ENCODE measurements around the gene PEX10.

The PEX10 gene

DNA sequence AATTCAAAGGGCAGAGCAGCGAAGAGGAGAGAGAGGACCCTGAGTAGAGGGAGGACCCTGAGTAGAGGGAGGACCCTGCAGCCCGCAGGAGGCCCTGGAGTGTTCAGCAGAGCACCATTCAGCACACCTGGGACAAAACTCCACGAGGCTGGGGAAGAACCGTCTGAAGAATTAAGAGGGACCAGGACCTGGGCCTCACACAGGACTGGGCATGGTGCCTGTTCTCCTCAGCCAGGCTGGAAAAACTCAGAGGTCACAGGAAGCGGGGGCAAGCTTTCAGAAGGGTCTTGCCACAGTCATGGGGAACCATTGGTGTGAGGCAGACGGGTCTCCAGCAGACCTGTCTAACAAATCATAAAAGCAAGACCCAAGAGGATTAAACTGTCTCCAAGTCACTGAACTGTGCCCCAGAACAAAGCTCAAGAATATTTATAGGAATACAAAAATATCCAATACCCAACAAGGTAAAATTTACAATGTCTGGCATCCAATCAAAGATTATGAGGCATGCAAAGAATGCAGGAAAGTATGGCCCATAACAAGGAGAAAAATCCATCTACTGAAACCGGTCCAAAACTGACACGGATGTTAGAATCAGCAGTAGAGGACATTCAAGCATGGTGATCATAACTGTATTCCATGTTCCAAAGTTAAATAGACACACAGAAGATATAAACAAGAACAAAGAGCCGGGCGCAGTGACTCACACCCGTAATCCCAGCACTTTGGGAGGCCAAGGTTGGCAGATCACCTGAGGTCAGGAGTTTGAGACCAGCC, 51.6 kb downstream of the PEX10 start:
- DNase-seq (ENCODE audit: low spot score): no peak
- H3K27ac ChIP-seq: no peak overlapping the region

DNA sequence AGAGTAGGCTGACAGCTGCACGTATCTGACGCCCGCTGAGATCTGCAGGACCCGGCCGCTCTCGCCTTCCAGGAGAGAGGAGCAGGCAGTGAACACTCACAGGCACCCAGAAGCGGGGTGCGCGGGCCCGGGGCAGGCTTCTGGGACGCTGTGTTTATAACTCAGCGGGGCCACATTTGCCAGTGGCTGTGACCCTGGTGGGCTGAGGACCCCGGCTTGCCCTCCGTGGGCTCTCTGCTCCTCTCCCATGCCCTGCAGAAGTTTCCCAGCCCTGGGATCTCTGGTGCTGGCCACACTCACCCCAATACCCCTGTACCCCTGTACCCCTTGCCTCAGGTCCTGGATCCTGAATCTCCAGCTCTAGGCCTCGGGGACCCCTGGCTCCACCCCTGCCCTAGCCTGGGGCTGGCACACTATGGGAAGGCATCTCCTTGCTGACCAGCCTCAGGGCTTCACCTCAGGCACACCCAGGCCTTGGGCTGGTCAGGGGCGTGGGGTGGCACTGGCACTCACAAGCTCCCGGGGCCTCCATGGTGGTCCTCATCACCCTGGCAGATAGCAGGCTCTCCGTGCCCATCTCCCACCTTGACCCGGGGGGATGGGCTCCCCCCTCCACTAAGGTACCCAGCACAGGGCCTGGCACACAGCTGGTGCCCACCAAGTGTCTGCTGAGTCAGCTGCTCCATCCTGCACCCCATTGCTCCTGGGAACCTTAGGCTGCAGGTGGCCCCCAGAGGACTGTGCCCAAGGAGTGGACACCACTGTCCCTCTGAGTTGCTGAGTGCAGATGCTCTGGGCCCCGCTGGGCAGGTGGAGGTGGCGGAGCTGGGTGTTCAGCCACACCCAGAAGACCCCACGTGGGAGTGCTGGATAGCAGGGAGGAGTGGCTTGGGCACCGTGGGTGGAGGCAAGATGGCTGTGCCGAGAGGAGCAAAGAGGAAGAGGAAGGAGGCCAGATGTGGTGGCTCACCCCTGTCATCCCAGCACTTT, 53.4 kb downstream of the PEX10 start:
- DNase-seq (ENCODE audit: low spot score): no peak
- Histone ChIP-seq H3K27ac (no peak overlapping the region), H3K4me3 (no peak overlapping the region)
- TF ChIP-seq CTCF (IDR thresholded peaks at IDR 0.05): no peak

More for the DNA sequence above, 51.6 kb downstream of the PEX10 start:
- no peak for TF ChIP-seq CTCF (IDR thresholded peaks at IDR 0.05)
- no peak overlapping the region for H3K4me3 ChIP-seq

- Histone ChIP-seq H3K4me3 (no peak overlapping the region), H3K27ac (no peak overlapping the region)
- TF ChIP-seq CTCF (IDR thresholded peaks at IDR 0.05): no peak
- DNase-seq (ENCODE audit: low spot score): no peak
Observed at GRCh38 chr1:2358072-2358471, 54.3 kb downstream of the PEX10 start.

DNA sequence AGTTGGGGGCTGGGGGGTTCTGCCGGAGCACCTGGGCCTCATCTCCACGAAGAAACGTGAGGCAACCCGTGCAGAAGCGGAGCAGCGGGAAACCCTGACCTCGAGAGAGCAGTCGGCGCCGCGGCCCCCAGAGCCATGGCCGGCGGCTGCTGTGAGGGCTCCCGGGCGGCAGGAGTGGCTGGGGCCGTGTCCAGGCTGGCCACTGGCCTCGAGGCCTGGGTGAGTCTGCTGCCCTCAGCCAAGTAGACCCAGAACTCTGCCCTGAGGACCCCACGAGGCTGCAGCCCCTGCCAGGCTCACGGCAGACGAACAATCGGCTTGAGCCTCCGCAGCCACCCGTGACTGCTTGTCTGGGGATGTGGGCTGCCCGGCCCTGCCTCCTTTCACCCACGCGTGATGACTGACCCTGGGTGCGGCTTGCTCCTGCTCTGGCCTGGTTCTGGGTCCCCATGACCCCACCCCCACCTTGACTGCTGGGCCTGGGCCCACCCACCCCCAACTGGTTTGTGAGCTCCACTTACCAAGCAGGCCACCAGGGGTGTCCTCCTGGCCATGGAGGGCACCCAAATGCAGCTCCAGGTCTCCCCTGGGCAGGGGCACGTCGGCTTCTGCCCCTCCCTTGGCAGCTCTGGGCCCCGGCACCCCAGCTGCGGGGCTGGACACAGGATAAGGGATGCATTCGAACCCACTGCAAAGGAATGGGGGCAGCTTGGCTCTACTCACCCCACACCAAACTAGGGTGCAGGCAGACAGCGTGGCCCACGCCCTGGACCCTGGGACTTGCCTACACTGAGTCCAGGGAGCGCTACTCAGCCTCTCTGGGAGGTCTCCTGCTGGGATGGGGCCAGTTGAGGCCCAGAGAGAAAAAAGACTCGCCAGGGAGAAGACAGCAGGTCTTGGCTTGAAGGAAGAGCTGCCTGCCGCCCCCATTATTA, 55.2 kb downstream of the PEX10 start:
- no peak overlapping the region for H3K4me3 ChIP-seq
- TF ChIP-seq CTCF (IDR thresholded peaks at IDR 0.05): no peak
- H3K27ac ChIP-seq: no peak overlapping the region
- DNase-seq (ENCODE audit: low spot score): no peak

GRCh38 chr1:2356401-2356800, 56.0 kb downstream of the PEX10 start:
- no peak for DNase-seq (ENCODE audit: low spot score)
- Histone ChIP-seq H3K4me3 (no peak overlapping the region), H3K27ac (no peak overlapping the region)
- TF ChIP-seq CTCF (IDR thresholded peaks at IDR 0.05): no peak

GRCh38 chr1:2355373-2356261, 56.7 kb downstream of the PEX10 start:
- TF ChIP-seq CTCF (IDR thresholded peaks at IDR 0.05): no peak
- DNase-seq (ENCODE audit: low spot score): no peak
- H3K27ac ChIP-seq: no peak overlapping the region
- no peak overlapping the region for H3K4me3 ChIP-seq

All from coronary artery (tissue), 2 donors.